Liver (tissue), 2 donors: ENCODE data around the gene TUNAR.

Source experiments
- GABPA ChIP-seq, 2 donors: IDR thresholded peaks in 1 of 2; conservative IDR thresholded peaks in 1 of 2; 2 replicates each; pipeline ENCODE4 v1.6.1; 2016; ENCODE audit warnings: antibody characterized with exemption in 2 of 2, mild to moderate bottlenecking in 1 of 2, moderate library complexity in 1 of 2
- MAX ChIP-seq: IDR thresholded peaks from 2 replicates; pipeline ENCODE4 v1.6.1; 2016; ENCODE audit warnings: antibody characterized with exemption
- RAD21 ChIP-seq, 2 donors: IDR thresholded peaks; 2 replicates each; pipeline ENCODE4 v1.6.1; 2016; ENCODE audit warnings: antibody characterized with exemption in 2 of 2, mild to moderate bottlenecking in 2 of 2
- REST ChIP-seq: IDR thresholded peaks from 2 replicates; pipeline ENCODE4 v1.6.1; 2016; ENCODE audit warnings: antibody characterized with exemption, mild to moderate bottlenecking
- donor health status: healthy.

- no peak for TF ChIP-seq RAD21 (IDR thresholded peaks at IDR 0.05)
- no peak for TF ChIP-seq MAX
- TF ChIP-seq REST: no peak
- TF ChIP-seq GABPA (IDR thresholded peaks at IDR 0.05 in 1 of 2, conservative IDR thresholded peaks at IDR 0.05 in 1 of 2): no peak
Measured at GRCh38 chr14:95944462-95944861, 67.8 kb downstream of the TUNAR start.
